Measurements from ENCODE around the gene TEX38.
"Not testable (repeated sequence)": the region's sequence is repeated elsewhere in the genome, so short reads cannot be mapped to it uniquely, and the experiment has no call there.

The TEX38 gene

DNA sequence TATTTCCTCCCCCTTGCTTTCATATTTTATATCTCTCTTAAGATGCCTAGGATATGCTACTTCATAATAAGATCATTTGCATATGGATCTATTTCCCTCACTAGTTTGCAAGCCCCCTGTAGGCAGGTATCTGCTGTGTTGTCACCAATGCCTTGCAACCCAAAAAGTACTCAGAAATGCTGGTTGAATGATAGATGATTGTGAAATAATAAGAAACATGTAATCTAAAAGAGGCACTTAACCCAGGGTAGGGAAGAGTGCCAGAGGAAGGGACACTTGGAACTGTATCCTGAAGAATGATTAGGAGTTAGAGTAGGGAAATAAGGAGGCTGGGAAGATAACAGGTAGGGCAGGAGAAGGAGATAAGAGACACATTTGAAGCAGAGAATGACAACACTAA, 15.8 kb upstream of the TEX38 start:
- no peak for DNase-seq (ENCODE audit: low read depth, low spot score)

DNA sequence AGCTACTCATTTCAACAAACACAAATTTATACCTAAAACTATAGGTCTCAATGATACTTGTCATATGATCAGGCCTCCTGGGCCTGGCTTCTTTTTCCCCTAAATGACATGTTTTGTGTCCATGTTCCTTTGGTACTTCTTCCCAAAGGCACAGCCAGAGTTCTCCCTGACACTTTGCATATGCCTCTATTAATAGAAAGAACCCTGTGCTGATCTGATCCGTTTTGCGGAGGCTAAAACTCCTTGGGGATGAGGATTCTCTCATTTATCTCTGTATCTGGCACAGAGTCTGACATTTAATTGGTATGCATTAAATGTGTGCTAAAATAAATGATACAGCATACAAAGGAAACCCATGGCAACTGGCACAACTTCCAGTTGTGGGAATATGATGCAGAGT, 15.0 kb upstream of the TEX38 start:
- no peak for DNase-seq (ENCODE audit: low read depth, low spot score)

DNA sequence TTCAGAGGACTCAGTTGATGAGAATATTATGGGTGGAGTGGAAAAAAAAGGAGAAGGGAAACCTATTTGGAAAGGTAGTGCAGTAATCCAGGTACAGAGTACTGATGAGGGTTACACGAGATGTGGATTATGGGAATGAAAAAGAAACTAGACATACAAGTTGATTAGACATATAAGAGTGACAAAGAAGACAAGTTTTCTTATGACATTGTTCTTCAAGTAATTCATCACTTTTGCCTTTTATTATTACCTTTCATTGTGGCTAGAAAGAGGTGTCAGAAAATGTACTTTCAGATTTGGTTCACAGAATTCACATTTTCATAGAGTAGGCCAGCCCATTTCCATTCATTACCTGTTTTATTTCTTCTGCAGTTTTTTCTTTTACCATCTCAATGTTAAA, 13.9 kb upstream of the TEX38 start:
- no peak for DNase-seq (ENCODE audit: low read depth, low spot score)

DNA sequence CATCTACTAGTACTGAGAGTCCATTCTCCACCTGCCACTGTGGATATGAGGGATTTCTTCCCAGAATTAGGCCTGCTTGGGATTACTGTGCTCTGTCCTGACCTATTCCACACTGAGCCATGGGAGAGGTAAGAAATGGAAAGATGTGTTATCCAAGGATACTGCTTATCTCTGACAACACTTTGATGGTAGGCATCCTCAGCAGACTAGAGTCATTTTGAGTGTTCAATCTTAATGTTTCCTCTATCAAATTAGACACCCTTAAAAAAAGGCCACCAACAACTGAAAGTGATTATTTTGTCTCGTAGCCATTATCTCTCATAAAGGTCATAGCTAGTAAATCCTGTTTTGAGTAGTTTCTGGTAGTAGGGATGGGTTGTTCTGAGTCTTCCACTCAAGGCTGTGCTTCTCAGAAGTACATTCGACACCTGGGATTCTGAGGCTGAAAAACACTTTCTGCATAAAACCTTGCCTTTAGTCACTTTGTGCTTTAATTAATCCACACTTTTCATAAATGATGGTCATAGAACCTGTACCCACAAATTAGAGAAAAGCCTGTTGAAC, 12.3 kb upstream of the TEX38 start:
- DNase-seq (ENCODE audit: low read depth, low spot score) = no peak

GRCh38 chr1:46660116-46660515, 11.5 kb upstream of the TEX38 start:
- not testable (repeated sequence) for DNase-seq (ENCODE audit: low read depth, low spot score)

- DNase-seq (ENCODE audit: low read depth, low spot score) = not testable (repeated sequence)
These were observed 8.7 kb upstream of the TEX38 start for GRCh38 chr1:46662919-46663318.

DNA sequence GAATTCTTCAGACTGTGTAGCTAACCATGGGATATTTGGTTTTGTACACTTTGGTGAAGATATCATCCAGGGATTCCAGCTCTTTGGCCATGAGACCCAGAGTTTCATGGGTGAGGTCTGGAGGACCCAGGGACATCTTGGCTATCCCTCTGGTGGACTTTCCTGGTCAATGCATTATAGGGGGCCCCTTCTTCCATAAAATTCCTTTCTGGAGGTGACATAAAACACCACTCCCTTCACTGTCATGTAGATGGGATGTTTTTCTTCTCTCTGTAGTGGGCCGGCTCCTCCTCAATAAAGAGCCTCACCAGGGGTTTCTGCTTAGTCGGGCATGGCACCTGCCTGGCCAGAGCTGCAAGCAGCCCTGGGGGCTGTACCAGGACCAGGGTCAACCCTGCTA, 5.7 kb upstream of the TEX38 start:
- DNase-seq (ENCODE audit: low read depth, low spot score) = no peak

GRCh38 chr1:46667782-46668760, 3.6 kb upstream of the TEX38 start, which contains the start of gene ATPAF1:
ATPAF1 (minus strand) TSS chr1:46668364; CDS start chr1:46668322, 42 bp downstream.
- DNase-seq (ENCODE audit: low read depth, low spot score) = peak; percentile 75

GRCh38 chr1:46670134-46670533, 1.5 kb upstream of the TEX38 start:
- no peak for DNase-seq (ENCODE audit: low read depth, low spot score)

DNA sequence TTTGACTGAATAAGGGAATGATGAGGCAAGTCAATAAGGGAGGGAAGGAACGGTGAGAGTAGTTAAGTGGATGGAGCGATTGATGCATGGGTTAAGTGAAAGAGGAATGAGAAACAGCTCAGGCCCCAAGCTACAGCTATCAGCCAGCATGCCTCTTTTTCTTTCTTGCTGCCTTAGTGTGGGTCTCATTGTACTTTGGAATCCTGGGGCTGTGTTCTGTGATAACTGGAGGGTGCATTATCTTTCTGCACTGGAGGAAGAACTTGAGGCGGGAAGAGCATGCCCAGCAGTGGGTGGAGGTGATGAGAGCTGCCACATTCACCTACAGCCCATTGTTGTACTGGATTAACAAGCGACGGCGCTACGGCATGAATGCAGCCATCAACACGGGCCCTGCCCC, 1.0 kb downstream of the TEX38 start:
- DNase-seq (ENCODE audit: low read depth, low spot score) = no peak

GRCh38 chr1:46673749-46674182, 2.1 kb downstream of the TEX38 start:
- DNase-seq (ENCODE audit: low read depth, low spot score) = no peak

DNA sequence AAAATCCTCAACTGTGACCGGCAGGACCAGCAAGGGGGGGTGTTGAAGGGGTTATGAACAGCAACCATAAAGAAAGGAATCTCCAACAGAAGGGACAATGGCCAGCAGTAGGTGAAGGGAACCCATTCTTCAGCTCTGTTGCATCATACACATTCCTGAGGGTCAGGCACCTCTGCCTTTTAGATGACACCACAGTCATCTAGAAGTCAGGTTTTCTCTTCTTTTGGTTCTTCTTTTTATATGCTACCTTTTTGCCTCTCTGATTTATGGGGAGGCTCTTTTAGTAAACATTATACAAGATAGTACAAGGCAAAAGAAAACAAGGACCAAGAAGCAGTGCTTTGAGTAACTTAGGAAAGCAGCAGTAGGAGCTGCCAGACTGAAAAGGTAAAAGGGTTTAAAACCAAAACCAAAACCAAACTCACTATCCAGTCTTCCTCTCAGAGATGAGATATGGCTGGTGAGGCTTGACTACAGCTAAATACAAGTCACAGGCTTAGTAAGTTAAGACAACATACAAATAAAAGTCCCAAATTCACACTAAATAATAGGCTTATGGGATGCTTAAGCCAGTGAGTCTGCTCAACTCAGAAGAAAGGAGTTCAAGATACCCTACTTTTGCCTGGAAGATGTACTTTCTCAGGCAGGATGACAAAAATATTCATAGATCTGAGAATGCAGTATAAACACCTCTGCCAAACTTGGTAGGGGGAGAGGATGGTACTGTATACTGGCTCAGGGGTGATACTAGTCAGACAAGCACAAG, 4.1 kb downstream of the TEX38 start:
- no peak for DNase-seq (ENCODE audit: low read depth, low spot score)

DNA sequence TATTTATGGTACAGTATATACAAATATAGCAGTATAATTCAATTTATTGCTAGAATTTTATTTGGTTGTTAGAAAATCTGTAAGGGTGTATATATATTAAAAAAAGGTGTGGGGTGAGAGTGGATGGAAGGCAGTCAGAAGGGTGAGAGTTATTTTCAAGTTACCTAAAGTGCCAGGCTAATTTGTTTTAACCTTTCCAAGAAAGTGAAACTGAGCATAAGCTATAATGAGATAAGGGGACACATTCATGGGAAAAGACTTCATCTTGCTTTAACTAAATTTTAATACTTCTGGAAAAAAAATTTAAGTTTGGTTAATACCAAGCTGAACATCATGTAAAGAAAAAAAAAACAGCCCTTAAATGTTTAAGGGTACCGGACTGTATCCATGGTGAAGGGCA, 4.9 kb downstream of the TEX38 start:
- DNase-seq (ENCODE audit: low read depth, low spot score) = no peak

DNA sequence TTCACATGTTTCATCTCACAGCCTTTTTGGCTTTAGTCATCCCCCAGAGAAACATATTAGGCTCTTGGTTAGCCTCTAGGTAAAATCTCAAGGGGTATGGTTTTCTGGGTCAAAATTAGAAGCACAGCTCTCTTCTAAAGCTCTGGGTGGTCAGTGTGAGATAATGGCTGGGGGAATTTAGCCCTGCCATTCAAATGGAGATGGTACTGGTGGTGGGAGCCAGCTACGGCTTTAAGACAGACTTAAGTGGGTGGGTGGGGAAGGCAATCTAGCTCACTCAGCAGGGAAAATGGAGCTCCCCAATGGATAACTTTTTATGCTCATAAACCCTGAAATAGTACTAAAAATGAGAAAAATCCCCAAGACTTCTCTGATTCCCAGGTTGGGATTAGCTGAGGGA, 5.7 kb downstream of the TEX38 start:
- DNase-seq (ENCODE audit: low read depth, low spot score) = no peak

DNA sequence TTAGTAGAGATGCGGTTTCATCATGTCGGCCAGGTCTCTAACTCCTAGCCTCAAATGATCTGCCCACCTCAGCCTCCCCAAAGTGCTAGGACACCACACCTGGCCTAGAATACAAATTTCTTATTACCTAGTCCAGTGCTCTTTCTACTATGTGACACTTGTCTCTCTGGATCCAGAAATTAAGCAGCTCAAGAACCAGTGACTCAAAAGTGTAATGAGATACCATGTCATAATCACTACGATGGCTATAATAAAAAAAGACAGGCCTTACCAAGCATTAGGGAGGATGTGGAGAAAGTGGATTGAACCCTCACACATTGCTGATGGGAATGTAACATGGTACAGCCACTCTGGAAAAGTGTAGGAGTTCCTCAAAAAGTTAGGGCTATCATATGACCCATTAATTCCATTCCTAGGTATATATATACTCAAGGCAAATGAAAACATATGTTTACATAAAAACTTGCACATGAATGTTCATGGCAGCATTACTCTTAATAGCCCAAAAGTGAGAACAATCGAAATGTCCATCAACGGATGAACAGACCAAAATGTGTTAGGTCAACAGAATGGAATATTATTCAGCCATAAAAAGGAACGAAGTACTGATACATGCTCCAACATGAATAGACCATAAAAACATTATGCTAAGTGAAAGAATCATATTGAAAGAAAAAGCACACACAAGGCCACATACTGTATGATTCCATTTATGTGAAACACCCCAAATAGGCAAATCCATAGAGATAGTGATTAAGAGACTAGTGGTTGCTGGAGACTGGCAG, 8.3 kb downstream of the TEX38 start:
- no peak for DNase-seq (ENCODE audit: low read depth, low spot score)

GRCh38 chr1:46681333-46682034, 9.8 kb downstream of the TEX38 start:
- DNase-seq (ENCODE audit: low read depth, low spot score) = no peak

GRCh38 chr1:46682064-46682463, 10.4 kb downstream of the TEX38 start:
- no peak for DNase-seq (ENCODE audit: low read depth, low spot score)

- DNase-seq (ENCODE audit: low read depth, low spot score) = no peak
These were observed 13.0 kb downstream of the TEX38 start for GRCh38 chr1:46684670-46685069.

DNA sequence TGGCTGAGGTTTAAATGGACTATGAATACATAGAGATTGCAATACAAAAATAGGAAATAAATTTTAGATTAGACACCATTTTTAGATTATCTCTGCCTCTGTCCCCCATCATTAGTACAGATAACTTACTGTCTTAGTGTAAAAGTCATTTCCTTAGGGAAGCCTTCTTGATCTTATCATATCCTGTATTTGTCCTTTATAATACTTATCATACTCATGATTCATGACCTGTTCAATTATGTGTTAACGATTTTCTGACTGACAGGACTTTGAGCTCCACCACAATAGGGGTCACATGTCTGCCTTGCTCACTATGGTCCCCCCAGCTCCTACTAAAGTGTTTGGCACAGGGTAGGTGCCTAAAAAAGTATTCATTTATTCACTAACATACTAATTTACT, 14.6 kb downstream of the TEX38 start:
- DNase-seq (ENCODE audit: low read depth, low spot score) = no peak

GRCh38 chr1:46687093-46687659, 15.5 kb downstream of the TEX38 start:
- no peak for DNase-seq (ENCODE audit: low read depth, low spot score)
